ENCODE data around the gene MYBPC1. TPM values are rescaled to one million over a fixed set of nuclear protein-coding genes. Genes with fewer than 3 reads are reported as not detected.
A peak's percentile ranks its signal among the peaks of the same experiment; 100 is the strongest.

Gene MYBPC1
- total and polyA plus RNA-seq, 9 of the 15 experiments (the other 6 are each of a cell fraction or from before 2014, with no cell fraction given) = not detected

DNA sequence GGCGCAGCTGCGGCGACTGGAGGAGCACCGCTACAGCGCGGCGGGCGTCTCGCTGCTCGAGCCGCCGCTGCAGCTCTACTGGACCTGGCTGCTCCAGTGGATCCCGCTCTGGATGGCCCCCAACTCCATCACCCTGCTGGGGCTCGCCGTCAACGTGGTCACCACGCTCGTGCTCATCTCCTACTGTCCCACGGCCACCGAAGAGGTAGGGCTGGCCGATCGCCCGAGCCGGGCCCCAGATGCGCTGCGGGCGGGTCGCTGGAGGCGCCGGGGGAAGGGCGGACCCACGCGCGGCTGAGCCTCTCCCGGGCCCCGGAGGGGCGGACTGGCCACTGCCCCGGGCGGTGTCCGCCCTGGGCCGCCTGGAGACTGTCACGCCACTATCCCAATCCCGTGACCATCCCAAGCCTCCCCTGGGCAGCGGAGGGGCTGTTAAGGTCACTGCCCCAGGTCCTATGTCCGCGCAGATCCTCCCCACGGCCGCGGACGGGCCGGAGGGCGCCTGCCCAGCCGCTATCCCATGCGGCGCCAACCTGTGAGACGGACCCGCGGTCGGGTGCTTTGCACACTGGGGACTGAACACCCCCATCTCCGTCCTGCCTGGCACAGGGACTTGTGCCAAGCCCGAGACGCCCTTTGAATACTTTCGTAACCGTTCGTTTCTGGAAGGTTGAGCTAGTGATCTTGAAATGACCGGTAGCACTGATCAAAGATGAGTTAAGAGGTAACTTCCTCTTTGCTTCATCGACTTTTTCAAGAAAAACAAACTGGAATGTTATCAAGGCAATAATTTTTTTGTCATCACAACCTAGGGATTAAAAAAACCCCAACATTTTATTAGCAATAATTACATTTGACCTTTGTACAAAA, 103.4 kb downstream of the MYBPC1 start (continued):
- TF ChIP-seq, protein P1, sequence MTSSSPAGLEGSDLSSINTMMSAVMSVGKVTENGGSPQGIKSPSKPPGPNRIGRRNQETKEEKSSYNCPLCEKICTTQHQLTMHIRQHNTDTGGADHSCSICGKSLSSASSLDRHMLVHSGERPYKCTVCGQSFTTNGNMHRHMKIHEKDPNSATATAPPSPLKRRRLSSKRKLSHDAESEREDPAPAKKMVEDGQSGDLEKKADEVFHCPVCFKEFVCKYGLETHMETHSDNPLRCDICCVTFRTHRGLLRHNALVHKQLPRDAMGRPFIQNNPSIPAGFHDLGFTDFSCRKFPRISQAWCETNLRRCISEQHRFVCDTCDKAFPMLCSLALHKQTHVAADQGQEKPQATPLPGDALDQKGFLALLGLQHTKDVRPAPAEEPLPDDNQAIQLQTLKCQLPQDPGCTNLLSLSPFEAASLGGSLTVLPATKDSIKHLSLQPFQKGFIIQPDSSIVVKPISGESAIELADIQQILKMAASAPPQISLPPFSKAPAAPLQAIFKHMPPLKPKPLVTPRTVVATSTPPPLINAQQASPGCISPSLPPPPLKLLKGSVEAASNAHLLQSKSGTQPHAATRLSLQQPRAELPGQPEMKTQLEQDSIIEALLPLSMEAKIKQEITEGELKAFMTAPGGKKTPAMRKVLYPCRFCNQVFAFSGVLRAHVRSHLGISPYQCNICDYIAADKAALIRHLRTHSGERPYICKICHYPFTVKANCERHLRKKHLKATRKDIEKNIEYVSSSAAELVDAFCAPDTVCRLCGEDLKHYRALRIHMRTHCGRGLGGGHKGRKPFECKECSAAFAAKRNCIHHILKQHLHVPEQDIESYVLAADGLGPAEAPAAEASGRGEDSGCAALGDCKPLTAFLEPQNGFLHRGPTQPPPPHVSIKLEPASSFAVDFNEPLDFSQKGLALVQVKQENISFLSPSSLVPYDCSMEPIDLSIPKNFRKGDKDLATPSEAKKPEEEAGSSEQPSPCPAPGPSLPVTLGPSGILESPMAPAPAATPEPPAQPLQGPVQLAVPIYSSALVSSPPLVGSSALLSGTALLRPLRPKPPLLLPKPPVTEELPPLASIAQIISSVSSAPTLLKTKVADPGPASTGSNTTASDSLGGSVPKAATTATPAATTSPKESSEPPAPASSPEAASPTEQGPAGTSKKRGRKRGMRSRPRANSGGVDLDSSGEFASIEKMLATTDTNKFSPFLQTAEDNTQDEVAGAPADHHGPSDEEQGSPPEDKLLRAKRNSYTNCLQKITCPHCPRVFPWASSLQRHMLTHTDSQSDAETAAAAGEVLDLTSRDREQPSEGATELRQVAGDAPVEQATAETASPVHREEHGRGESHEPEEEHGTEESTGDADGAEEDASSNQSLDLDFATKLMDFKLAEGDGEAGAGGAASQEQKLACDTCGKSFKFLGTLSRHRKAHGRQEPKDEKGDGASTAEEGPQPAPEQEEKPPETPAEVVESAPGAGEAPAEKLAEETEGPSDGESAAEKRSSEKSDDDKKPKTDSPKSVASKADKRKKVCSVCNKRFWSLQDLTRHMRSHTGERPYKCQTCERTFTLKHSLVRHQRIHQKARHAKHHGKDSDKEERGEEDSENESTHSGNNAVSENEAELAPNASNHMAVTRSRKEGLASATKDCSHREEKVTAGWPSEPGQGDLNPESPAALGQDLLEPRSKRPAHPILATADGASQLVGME (CRISPR knock-in tag; IDR thresholded peaks at IDR 0.05) = peak; percentile 69; the same call in 1 of the 2 replicates
- TF ChIP-seq SLC30A9 (CRISPR knock-in tag; IDR thresholded peaks at IDR 0.05) (no peak), ZNF140 (CRISPR knock-in tag; IDR thresholded peaks at IDR 0.05) (no peak), ZFP30 (CRISPR knock-in tag; IDR thresholded peaks at IDR 0.05; ENCODE audit: borderline replicate concordance) (no peak), ZNF253 (CRISPR knock-in tag; conservative IDR thresholded peaks at IDR 0.05) (no peak), RHOXF2B (CRISPR knock-in tag; conservative IDR thresholded peaks at IDR 0.05) (no peak), CXXC5 (CRISPR knock-in tag; IDR thresholded peaks at IDR 0.05) (peak; percentile 52; the same call in 1 of the 2 replicates), ZNF184 (CRISPR knock-in tag; IDR thresholded peaks at IDR 0.05) (no peak), ZNF274 (IDR thresholded peaks at IDR 0.05; ENCODE audit: borderline replicate concordance, low read depth, low read length) (no peak), YY1 (IDR thresholded peaks at IDR 0.05; ENCODE audit: borderline replicate concordance in 1 of 3, control insufficient read depth in 1 of 3, extremely low read depth in 1 of 3, insufficient read depth in 3 of 3, insufficient read length in 1 of 3, insufficient replicate concordance in 2 of 3, low read depth in 1 of 3, low read length in 2 of 3) (no peak), ZNF311 (CRISPR knock-in tag; IDR thresholded peaks at IDR 0.05) (0 out of 2 replicates have a peak, but pooled peaks have one; percentile 32)
- TF ChIP-seq, protein P2, sequence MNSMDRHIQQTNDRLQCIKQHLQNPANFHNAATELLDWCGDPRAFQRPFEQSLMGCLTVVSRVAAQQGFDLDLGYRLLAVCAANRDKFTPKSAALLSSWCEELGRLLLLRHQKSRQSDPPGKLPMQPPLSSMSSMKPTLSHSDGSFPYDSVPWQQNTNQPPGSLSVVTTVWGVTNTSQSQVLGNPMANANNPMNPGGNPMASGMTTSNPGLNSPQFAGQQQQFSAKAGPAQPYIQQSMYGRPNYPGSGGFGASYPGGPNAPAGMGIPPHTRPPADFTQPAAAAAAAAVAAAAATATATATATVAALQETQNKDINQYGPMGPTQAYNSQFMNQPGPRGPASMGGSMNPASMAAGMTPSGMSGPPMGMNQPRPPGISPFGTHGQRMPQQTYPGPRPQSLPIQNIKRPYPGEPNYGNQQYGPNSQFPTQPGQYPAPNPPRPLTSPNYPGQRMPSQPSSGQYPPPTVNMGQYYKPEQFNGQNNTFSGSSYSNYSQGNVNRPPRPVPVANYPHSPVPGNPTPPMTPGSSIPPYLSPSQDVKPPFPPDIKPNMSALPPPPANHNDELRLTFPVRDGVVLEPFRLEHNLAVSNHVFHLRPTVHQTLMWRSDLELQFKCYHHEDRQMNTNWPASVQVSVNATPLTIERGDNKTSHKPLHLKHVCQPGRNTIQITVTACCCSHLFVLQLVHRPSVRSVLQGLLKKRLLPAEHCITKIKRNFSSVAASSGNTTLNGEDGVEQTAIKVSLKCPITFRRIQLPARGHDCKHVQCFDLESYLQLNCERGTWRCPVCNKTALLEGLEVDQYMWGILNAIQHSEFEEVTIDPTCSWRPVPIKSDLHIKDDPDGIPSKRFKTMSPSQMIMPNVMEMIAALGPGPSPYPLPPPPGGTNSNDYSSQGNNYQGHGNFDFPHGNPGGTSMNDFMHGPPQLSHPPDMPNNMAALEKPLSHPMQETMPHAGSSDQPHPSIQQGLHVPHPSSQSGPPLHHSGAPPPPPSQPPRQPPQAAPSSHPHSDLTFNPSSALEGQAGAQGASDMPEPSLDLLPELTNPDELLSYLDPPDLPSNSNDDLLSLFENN (IDR thresholded peaks at IDR 0.05; ENCODE audit: low read depth in 2 of 2, low read length in 2 of 2) = no peak

All from K562 (cell line).